HG03139 (cell line): ENCODE results near the gene SLC35F3.
"Not testable (repeated sequence)": the region's sequence is repeated elsewhere in the genome, so short reads cannot be mapped to it uniquely, and the experiment has no call there.

ENCODE experiments used
- ATAC-seq: cut with Tn5 transposase; IDR thresholded peaks from one replicate; pipeline ENCODE4 v1.9.1; 2021; ENCODE audit not compliant: unreplicated experiment

SLC35F3 gene

DNA sequence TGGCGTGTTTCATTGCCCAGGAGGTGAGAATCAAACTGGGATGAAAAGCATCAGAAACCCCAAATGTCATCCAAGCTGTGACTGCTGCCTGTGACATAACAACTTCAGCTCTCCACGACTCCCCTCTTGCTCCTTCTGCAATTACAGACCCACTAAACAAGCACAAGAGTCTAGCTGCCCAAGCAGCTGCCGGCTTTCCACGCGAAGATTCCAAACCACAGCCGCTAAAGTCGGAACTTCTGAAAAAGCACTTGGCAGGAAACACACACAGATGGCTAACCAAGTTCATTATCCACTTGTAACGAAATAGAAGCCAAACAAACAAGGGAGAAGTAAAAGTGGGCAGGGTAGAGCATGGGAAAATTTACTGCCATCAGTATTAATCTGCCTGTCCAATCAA is 198.1 kb downstream of the SLC35F3 start:
- no peak for ATAC-seq

DNA sequence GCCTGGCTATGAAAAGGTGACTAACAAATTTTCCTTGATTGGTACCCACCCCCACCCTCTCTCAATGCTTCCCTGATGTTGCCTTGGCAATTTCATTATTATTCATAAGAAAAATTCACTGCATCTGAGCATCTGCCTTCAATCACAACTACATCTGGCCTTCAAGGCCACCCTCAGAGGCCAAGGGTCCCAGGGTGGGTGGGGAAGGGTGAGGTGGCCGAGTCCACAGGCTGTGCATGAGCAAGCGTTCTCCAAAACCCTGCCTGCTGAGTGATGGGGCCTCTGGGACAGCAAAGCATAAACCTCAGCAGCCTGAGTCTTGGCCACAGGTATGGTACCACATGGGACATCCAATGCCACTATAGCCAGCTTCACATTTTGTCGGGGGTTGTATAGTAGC is 198.7 kb downstream of the SLC35F3 start:
- ATAC-seq, result no peak

DNA sequence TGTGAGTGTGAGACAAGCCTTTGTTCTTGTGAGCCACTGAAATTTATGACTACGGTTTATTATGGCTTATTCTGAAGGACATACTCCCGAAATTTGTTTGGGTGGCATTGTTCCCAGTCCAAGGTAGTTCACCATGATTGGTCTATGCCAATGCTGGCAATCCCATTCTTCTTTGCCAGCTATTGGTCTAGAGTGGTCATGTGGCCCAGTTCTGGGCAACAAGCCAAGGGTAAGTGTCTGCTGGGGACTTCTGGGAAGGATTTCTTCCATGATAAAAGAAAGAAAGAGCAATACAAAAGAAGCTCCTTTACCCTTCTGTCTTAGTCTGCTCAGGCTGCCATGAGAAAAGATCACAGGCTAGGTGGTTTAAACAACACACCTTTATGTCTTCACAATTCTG is 201.6 kb downstream of the SLC35F3 start:
- no peak for ATAC-seq

GRCh38 chr1:234107416-234108021 is 203.0 kb downstream of the SLC35F3 start:
- ATAC-seq, result no peak

DNA sequence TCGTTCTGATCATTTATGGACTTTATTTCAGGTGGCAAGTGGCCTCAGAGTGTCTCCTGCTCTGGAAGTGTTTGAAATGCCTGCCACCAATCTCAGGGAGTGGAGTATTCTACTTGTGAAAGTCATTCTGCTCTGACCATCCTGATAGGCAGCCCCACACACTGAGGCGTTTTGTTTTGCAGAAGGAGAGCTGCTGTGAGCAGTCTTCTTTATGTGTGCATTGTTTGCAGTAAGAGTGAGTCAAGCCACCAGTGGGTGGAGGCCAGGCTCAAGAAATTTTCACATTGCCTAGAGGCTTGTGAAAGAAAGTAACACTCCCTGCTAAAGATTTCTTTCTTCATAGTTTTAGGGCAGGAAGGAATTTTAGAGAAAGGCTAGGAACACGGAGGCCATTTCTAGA is 204.4 kb downstream of the SLC35F3 start:
- no peak for ATAC-seq

- no peak for ATAC-seq
These were observed 205.4 kb downstream of the SLC35F3 start for GRCh38 chr1:234109840-234110239.

- ATAC-seq, result no peak
These were observed 207.1 kb downstream of the SLC35F3 start for GRCh38 chr1:234111458-234112142.

DNA sequence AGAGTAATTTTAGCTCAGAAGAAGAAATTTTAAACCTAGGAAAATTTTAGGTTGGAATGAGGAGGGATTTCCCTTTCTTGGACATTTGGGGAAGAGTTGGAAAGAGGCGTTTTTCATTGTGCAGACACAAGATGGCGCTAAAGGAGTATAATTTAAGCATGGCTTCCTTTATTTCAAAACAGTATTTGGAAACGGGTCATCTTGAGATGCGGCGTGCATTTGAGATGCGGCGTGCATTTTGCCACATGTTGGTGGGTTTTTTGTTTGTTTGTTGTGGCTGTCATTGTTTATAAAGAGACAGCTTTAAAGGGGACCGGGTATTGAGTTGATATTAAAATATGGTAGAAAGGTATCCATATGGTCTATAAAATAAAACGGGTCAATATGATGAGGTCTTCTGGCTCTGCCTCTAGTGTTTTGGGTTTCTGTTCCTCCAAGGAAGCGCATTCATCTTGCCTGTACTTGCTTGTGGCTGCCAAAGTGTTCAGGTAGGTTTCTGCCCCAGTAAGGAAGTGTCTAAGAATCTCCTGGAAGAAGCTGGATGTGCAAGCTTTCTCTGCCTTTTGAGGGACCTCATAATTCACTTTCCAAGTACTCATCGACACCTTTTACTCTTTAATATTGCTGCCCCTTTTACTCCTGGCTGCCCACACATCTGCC is 210.3 kb downstream of the SLC35F3 start:
- no peak for ATAC-seq

- ATAC-seq, result no peak
These were observed 214.4 kb downstream of the SLC35F3 start for GRCh38 chr1:234118911-234119310.

GRCh38 chr1:234119431-234119830 is 215.0 kb downstream of the SLC35F3 start:
- ATAC-seq, result no peak

GRCh38 chr1:234120327-234120944 is 216.0 kb downstream of the SLC35F3 start:
- ATAC-seq, result no peak

GRCh38 chr1:234121659-234122058 is 217.2 kb downstream of the SLC35F3 start:
- ATAC-seq, result not testable (repeated sequence)

GRCh38 chr1:234122571-234122970 is 218.1 kb downstream of the SLC35F3 start:
- ATAC-seq, result not testable (repeated sequence)

GRCh38 chr1:234123867-234124266 is 219.4 kb downstream of the SLC35F3 start:
- ATAC-seq, result no peak

GRCh38 chr1:234125283-234125682 is 220.8 kb downstream of the SLC35F3 start:
- no peak for ATAC-seq

DNA sequence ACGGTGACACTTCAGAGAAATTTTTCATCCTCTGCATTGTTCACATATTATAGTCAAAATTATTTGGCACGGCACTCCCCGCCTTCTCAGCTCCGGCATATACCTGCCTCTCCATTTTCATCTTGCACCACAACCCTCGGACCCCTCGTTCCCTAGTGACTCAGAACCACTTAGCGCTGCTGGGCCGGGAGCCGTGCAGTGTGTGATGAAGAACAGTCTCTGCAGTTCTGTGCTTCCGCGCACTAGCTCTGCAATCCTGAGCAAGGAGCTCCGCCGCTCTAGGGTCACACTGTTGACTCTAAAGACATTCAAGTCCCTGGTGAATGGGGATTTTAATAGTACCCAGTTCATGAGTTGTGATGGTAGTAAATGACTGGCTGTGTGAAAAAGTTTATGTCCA is 221.2 kb downstream of the SLC35F3 start:
- ATAC-seq, result no peak

GRCh38 chr1:234127026-234127671 is 222.7 kb downstream of the SLC35F3 start:
- no peak for ATAC-seq

DNA sequence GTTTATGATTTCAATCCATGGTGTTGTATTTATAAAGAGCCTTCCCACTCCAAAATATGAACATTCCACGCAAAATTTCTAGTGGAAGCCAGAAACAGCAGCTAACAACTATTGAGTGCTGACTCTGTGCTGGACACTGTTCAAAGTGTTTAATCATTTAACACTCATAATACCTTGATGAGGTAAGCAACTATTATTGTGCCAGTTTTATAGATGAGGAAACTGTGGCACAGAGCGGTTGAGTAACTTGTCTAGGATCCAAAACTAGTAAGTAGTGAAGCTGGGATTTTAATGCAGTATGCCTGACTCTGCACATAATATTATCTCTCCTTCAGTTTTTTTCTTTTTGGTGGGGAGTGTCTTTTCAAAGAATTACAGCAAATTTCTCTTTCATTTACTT is 228.3 kb downstream of the SLC35F3 start:
- no peak for ATAC-seq

GRCh38 chr1:234134878-234135277 is 230.4 kb downstream of the SLC35F3 start:
- no peak for ATAC-seq

DNA sequence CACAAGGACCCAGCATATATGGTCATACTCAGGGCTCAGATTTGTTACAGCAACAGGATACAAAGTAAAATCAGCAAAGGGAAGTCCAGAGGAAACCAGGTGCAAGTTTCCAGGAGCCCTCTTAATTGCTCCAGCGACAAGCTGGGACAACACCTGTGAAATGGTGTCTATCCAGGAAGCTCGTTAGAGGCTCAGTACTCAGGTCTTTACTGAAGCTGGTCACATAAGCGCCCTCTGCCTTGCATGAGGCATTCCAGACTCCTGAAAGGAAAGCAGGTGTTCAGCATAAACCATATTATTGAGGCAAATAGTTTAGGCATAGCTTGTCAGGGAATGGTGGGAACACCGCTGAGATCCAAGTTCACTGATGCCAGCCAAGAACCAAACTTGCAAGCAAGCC is 231.0 kb downstream of the SLC35F3 start:
- ATAC-seq, result no peak

DNA sequence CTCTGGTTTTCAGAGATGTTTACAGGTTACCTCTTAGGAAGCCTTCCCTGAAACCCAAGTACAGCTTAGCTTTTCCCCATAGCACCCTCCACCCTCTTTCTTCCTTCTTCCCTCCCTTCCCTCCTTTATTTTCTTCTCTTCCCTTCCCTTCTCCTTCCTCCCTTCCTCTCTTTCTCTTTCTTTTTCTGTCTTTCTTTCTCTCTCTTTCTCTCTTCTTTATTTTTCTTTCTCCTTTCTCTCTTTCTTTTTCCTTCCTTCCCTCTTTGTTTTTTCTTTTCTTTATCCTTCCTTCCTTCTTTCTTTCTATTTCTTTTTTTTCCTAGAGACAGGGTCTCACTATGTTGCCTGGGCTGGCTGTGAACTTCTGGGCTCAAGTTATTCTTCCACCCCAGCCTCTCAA is 231.6 kb downstream of the SLC35F3 start:
- ATAC-seq, result no peak
